Liver (tissue), 9 donors: ENCODE data around the gene DIAPH3. TPM values are rescaled to one million over a fixed set of nuclear protein-coding genes. Genes with fewer than 3 reads are reported as not detected.
A peak's percentile ranks its signal among the peaks of the same experiment; 100 is the strongest.

Experiments used
- DNase-seq: peaks from one replicate; pipeline ENCODE4 v3.0.0-alpha.2; 2017; ENCODE audit warnings: low spot score
- H3K27ac ChIP-seq, 2 donors: one replicate each; pipeline ENCODE4 v1.7.0; 2013; ENCODE audit warnings: inconsistent platforms in 2 of 2, low read length in 2 of 2, control low read depth in 1 of 2, low read depth in 1 of 2, mild to moderate bottlenecking in 1 of 2
- H3K27me3 ChIP-seq, 4 donors: one replicate each; pipeline versions ENCODE4 v1.6.1 to v1.7.0; 2013; ENCODE audit warnings: low read length in 3 of 4, inconsistent platforms in 1 of 4, mild to moderate bottlenecking in 1 of 4, moderate library complexity in 1 of 4; ENCODE audit not compliant: control insufficient read depth in 4 of 4, insufficient read depth in 4 of 4
- H3K36me3 ChIP-seq, 4 donors: one replicate each; pipeline versions ENCODE4 v1.6.1 to v1.7.0; 2013; ENCODE audit warnings: low read length in 3 of 4, mild to moderate bottlenecking in 3 of 4, low read depth in 1 of 4, moderate library complexity in 1 of 4; ENCODE audit not compliant: control insufficient read depth in 4 of 4, insufficient read depth in 3 of 4
- H3K4me1 ChIP-seq, 4 donors: one replicate each; pipeline versions ENCODE4 v1.6.1 to v1.7.0; 2013; ENCODE audit warnings: low read length in 3 of 4, mild to moderate bottlenecking in 3 of 4, moderate library complexity in 1 of 4; ENCODE audit not compliant: control insufficient read depth in 4 of 4, insufficient read depth in 4 of 4
- H3K4me3 ChIP-seq, 3 donors: one replicate each; pipeline versions ENCODE4 v1.6.1 to v1.7.0; 2013; ENCODE audit warnings: low read length in 3 of 3, control low read depth in 1 of 3, low read depth in 1 of 3, mild to moderate bottlenecking in 1 of 3
- H3K9ac ChIP-seq, 2 donors: one replicate each; pipeline ENCODE4 v1.7.0; 2013; ENCODE audit warnings: low read length in 2 of 2, mild to moderate bottlenecking in 2 of 2, moderate library complexity in 2 of 2, control low read depth in 1 of 2, low read depth in 1 of 2
- H3K9me3 ChIP-seq, 4 donors: one replicate each; pipeline versions ENCODE4 v1.6.1 to v1.7.0; 2013; ENCODE audit warnings: low read length in 3 of 4; ENCODE audit not compliant: control insufficient read depth in 4 of 4
- ATF3 ChIP-seq: IDR thresholded peaks from 2 replicates; pipeline ENCODE4 v1.6.1; 2016; ENCODE audit warnings: antibody characterized with exemption
- CTCF ChIP-seq: fragments of 150-350 bp; IDR thresholded peaks from 2 replicates; pipeline ENCODE4 v1.5.1; 2017; ENCODE audit warnings: improper control_type of control experiment, low read depth, low read length; ENCODE audit not compliant: missing input control
- EGR1 ChIP-seq, 2 donors: IDR thresholded peaks; 2 replicates each; pipeline ENCODE4 v1.6.1; 2016 to 2018; ENCODE audit warnings: antibody characterized with exemption in 2 of 2, low read depth in 2 of 2
- FOXA1 ChIP-seq: IDR thresholded peaks from 2 replicates; pipeline ENCODE4 v1.6.1; 2016; ENCODE audit warnings: antibody characterized with exemption
- FOXA2 ChIP-seq: IDR thresholded peaks from 2 replicates; pipeline ENCODE4 v1.6.1; 2016; ENCODE audit warnings: antibody characterized with exemption
- GABPA ChIP-seq, 2 donors: IDR thresholded peaks in 1 of 2; conservative IDR thresholded peaks in 1 of 2; 2 replicates each; pipeline ENCODE4 v1.6.1; 2016; ENCODE audit warnings: antibody characterized with exemption in 2 of 2, mild to moderate bottlenecking in 1 of 2, moderate library complexity in 1 of 2
- HNF4A ChIP-seq, 2 donors: conservative IDR thresholded peaks; 2 replicates each; pipeline ENCODE4 v1.6.1; 2016; ENCODE audit warnings: antibody characterized with exemption in 2 of 2, mild to moderate bottlenecking in 2 of 2
- HNF4G ChIP-seq: IDR thresholded peaks from 2 replicates; pipeline ENCODE4 v1.6.1; 2016; ENCODE audit warnings: antibody characterized with exemption
- JUND ChIP-seq, 2 donors: IDR thresholded peaks; 2 replicates each; pipeline ENCODE4 v1.6.1; 2016; ENCODE audit warnings: antibody characterized with exemption in 2 of 2
- MAX ChIP-seq: IDR thresholded peaks from 2 replicates; pipeline ENCODE4 v1.6.1; 2016; ENCODE audit warnings: antibody characterized with exemption
- NR2F2 ChIP-seq: IDR thresholded peaks from 2 replicates; pipeline ENCODE4 v1.6.1; 2016; ENCODE audit warnings: antibody characterized with exemption
- RAD21 ChIP-seq, 2 donors: IDR thresholded peaks; 2 replicates each; pipeline ENCODE4 v1.6.1; 2016; ENCODE audit warnings: antibody characterized with exemption in 2 of 2, mild to moderate bottlenecking in 2 of 2
- RXRA ChIP-seq, 2 donors: IDR thresholded peaks; 2 replicates each; pipeline ENCODE4 v1.6.1; 2017 to 2018; ENCODE audit warnings: antibody characterized with exemption in 2 of 2, mild to moderate bottlenecking in 1 of 2
- TAF1 ChIP-seq: conservative IDR thresholded peaks from 2 replicates; pipeline ENCODE4 v1.6.1; 2016; ENCODE audit warnings: antibody characterized with exemption, mild to moderate bottlenecking
- YY1 ChIP-seq: IDR thresholded peaks from 2 replicates; pipeline ENCODE4 v1.6.1; 2016; ENCODE audit warnings: antibody characterized with exemption, mild to moderate bottlenecking
- ZBTB33 ChIP-seq: IDR thresholded peaks from 2 replicates; pipeline ENCODE4 v1.6.1; 2016; ENCODE audit warnings: antibody characterized with exemption
- WGBS: extraction: QIAGEN DNeasy Blood & Tissue Kit; methylation state at CpG from one replicate; pipeline ENCODE4 v1.1.7; 2013; 5-methylcytosine and 5-hydroxymethylcytosine counted together
- polyA plus RNA-seq, 2 donors: library from polyadenylated mRNA; stranded (reverse) in 1 of 2; unstranded in 1 of 2; fragments of 200-250 nt in 1 of 2; fragments of >200 nt in 1 of 2; fragmentation: Nextera tagmentation in 1 of 2; extraction: Ambion mirVana in 1 of 2; gene quantifications; one replicate each; pipeline versions ENCODE4 v1.2.1 to v1.2.3, GENCODE V29; 2013 to 2015
- total RNA-seq, 2 donors: library from RNA; depleted of rRNA; stranded (reverse); fragments of >200 nt; gene quantifications; one replicate each; pipeline ENCODE4 v1.2.3, GENCODE V29; 2014
- donor health status: healthy.
- donor health status: healthy.
- donor health status: healthy.
- donor health status: healthy.
- donor health status: healthy.

Gene DIAPH3
- total and polyA plus RNA-seq, 4 donors: 0.08 to 11.1 (median 0.27) TPM

GRCh38 chr13:60012488-60012887, 151.2 kb downstream of the DIAPH3 start:
- no peak overlapping the region for H3K4me3 ChIP-seq
- H3K36me3 ChIP-seq: no peaks in the 10 kb centered on the region
- TF ChIP-seq HNF4G: no peak
- no peak for TF ChIP-seq NR2F2
- no peak for TF ChIP-seq RXRA (IDR thresholded peaks at IDR 0.05)
- no peak for TF ChIP-seq FOXA1
- TF ChIP-seq HNF4A (conservative IDR thresholded peaks at IDR 0.05): no peak
- no peak for TF ChIP-seq RAD21 (IDR thresholded peaks at IDR 0.05)
- no peak for TF ChIP-seq JUND (IDR thresholded peaks at IDR 0.05)
- TF ChIP-seq MAX: no peak
- no peak for TF ChIP-seq ATF3
- no peak for TF ChIP-seq CTCF
- TF ChIP-seq YY1: no peak
- no peak for TF ChIP-seq EGR1 (IDR thresholded peaks at IDR 0.05; ENCODE audit: low read depth in 2 of 2)
- no peak for TF ChIP-seq TAF1
- no peak for TF ChIP-seq FOXA2
- H3K9me3 ChIP-seq: no peaks in the 10 kb centered on the region
- H3K27ac ChIP-seq: no peak overlapping the region
- H3K9ac ChIP-seq: no peak overlapping the region
- DNase-seq: no peak
- H3K27me3 ChIP-seq: no peaks in the 10 kb centered on the region
- 87% methylated on average over 1 of the region's 1 CpG for WGBS
- H3K4me1 ChIP-seq: no peaks in the 10 kb centered on the region

GRCh38 chr13:60009300-60010253, 154.2 kb downstream of the DIAPH3 start:
- TF ChIP-seq GABPA (IDR thresholded peaks at IDR 0.05 in 1 of 2, conservative IDR thresholded peaks at IDR 0.05 in 1 of 2): no peak
- no peak for TF ChIP-seq RXRA (IDR thresholded peaks at IDR 0.05)
- no peak for TF ChIP-seq RAD21 (IDR thresholded peaks at IDR 0.05)
- no peak for TF ChIP-seq FOXA1
- TF ChIP-seq EGR1 (IDR thresholded peaks at IDR 0.05; ENCODE audit: low read depth in 2 of 2): no peak
- no peak for TF ChIP-seq HNF4A (conservative IDR thresholded peaks at IDR 0.05)
- no peak for TF ChIP-seq HNF4G
- TF ChIP-seq ZBTB33: no peak
- no peak overlapping the region for H3K4me3 ChIP-seq
- no peak overlapping the region for H3K27ac ChIP-seq
- H3K9me3 ChIP-seq: no peaks in the 10 kb centered on the region
- no peak overlapping the region for H3K9ac ChIP-seq
- H3K27me3 ChIP-seq: no peaks in the 10 kb centered on the region
- H3K36me3 ChIP-seq: no peaks in the 10 kb centered on the region
- 77% methylated on average over 6 of the region's 6 CpGs for WGBS
- H3K4me1 ChIP-seq: no peaks in the 10 kb centered on the region
- DNase-seq: peak; percentile 86
